H7 (cell line): ENCODE results near the gene NT5C2. TPM values are rescaled to one million over a fixed set of nuclear protein-coding genes. Genes with fewer than 3 reads are reported as not detected.

ENCODE experiments used
- DNase-seq: peaks from one replicate; pipeline ENCODE4 v3.0.0; 2012
- H3K27me3 ChIP-seq: 2 replicates; pipeline ENCODE4 v1.6.0; 2011; ENCODE audit warnings: mild to moderate bottlenecking, low read length; ENCODE audit not compliant: control insufficient read depth, insufficient read depth
- H3K36me3 ChIP-seq: replicated peaks from 2 replicates; pipeline ENCODE4 v1.5.1; 2011; ENCODE audit warnings: low read length; ENCODE audit not compliant: control insufficient read depth, insufficient read depth
- H3K4me3 ChIP-seq: 2 replicates; pipeline ENCODE4 v1.5.1; 2011; ENCODE audit warnings: low read depth, mild to moderate bottlenecking, control low read depth, low read length, moderate library complexity; ENCODE audit not compliant: insufficient read depth
- total RNA-seq: library from RNA; depleted of rRNA; stranded (reverse); fragments of >200 nt; shearing (Covaris generic); gene quantifications from 2 replicates; pipeline ENCODE4 v1.2.3, GENCODE V29; 2014; rRNA removed

NT5C2 gene
- total RNA-seq, 1 experiment from 2014 or later, result 40.4 TPM

GRCh38 chr10:103042129-103042528, 150.9 kb downstream of the NT5C2 start:
- DNase-seq, result peak; percentile 27
- no peak overlapping the region for H3K4me3 ChIP-seq
- no peaks in the 10 kb centered on the region for H3K36me3 ChIP-seq
- H3K27me3 ChIP-seq, result no peaks in the 10 kb centered on the region

GRCh38 chr10:103041391-103041790, 151.7 kb downstream of the NT5C2 start:
- H3K4me3 ChIP-seq, result no peak overlapping the region
- H3K36me3 ChIP-seq, result no peaks in the 10 kb centered on the region
- H3K27me3 ChIP-seq, result no peaks in the 10 kb centered on the region
- DNase-seq, result no peak

- no peaks in the 10 kb centered on the region for H3K36me3 ChIP-seq
- no peak overlapping the region for H3K4me3 ChIP-seq
- no peak for DNase-seq
- H3K27me3 ChIP-seq, result no peaks in the 10 kb centered on the region
These were observed 152.7 kb downstream of the NT5C2 start for GRCh38 chr10:103040418-103040817.

DNA sequence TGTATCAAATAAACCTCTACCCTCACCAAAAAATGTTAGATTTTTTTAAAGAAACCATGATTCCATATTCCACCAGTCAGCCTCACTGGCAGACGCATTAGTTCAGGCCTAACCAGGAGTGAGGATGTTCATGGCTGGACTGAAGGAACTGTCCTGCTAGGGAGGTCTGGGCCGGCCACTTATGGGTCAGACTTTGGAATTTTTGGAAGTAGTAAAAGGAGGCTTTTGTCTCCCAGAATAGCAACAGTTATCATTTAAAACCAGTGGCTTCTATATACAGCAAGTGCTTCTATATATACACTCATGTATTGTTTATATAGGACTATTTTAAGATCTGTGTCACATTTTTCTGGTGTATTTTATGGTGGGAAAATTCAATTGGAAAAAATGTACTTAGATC, 154.5 kb downstream of the NT5C2 start:
- no peaks in the 10 kb centered on the region for H3K36me3 ChIP-seq
- no peak for DNase-seq
- H3K4me3 ChIP-seq, result no peak overlapping the region
- H3K27me3 ChIP-seq, result no peaks in the 10 kb centered on the region

Other genes starting within 250 kb of the NT5C2 start
- not detected in 2 replicates for gene RPEL1, start 52.6 kb upstream of the NT5C2 start, total RNA-seq
- gene INA, start 83.9 kb upstream of the NT5C2 start, total RNA-seq, result 25.0 and 29.5 TPM in 2 replicates
- 20.2 and 22.4 TPM in 2 replicates for gene PCGF6, start 157.9 kb upstream of the NT5C2 start, total RNA-seq
- gene TAF5, start 174.7 kb upstream of the NT5C2 start, total RNA-seq, result 26.0 and 29.8 TPM in 2 replicates
- 322 and 339 TPM in 2 replicates for gene ATP5MK, start 203.2 kb upstream of the NT5C2 start, total RNA-seq
- gene PDCD11, start 203.4 kb upstream of the NT5C2 start, total RNA-seq, result 55.7 and 56.2 TPM in 2 replicates